Thyroid gland (tissue), 4 donors: ENCODE results near the gene ZNF177.

Experiments
- CTCF ChIP-seq, 6 experiments: fragments of 200-600 bp in 3 of 6; fragments of 450-650 bp in 3 of 6; sonication (generic) in 3 of 6; IDR thresholded peaks; one replicate each; pipeline ENCODE4 v1.5.1; 2016 to 2019; ENCODE audit warnings: antibody characterized with exemption in 6 of 6, mild to moderate bottlenecking in 2 of 6, inconsistent platforms in 1 of 6, moderate library complexity in 1 of 6
- POLR2A ChIP-seq, 2 donors: fragments of 450-650 bp; IDR thresholded peaks; one replicate each; pipeline ENCODE4 v1.6.1; 2017; ENCODE audit warnings: antibody characterized with exemption in 2 of 2, mild to moderate bottlenecking in 2 of 2, moderate library complexity in 1 of 2

- no peak for TF ChIP-seq CTCF (IDR thresholded peaks at IDR 0.05)
- TF ChIP-seq POLR2A (IDR thresholded peaks at IDR 0.05), result no peak
Observed at GRCh38 chr19:9427941-9428340, 65.1 kb downstream of the ZNF177 start.
